Measurements from ENCODE around the gene UROC1.

- TF ChIP-seq ZNF274 (IDR thresholded peaks at IDR 0.05; ENCODE audit: low read depth, low read length), result no peak
- TF ChIP-seq SUZ12 (IDR thresholded peaks at IDR 0.05; ENCODE audit: extremely low read depth, insufficient read depth, insufficient read length), result no peak
- no peak for TF ChIP-seq YY1 (IDR thresholded peaks at IDR 0.05; ENCODE audit: insufficient read depth, insufficient read length)
Measured at GRCh38 chr3:126478581-126479310, 38.8 kb downstream of the UROC1 start.

All from NT2/D1 (cell line).